Measurements from ENCODE around the gene ENOX1. TPM values are rescaled to one million over a fixed set of nuclear protein-coding genes. Genes with fewer than 3 reads are reported as not detected.
"Not testable (repeated sequence)": the region's sequence is repeated elsewhere in the genome, so short reads cannot be mapped to it uniquely, and the experiment has no call there.

The ENOX1 gene
- total RNA-seq, 1 donor from 2014 or later: 45.2 TPM

GRCh38 chr13:43376596-43376995 is 410.2 kb downstream of the ENOX1 start:
- DNase-seq: no peak

- DNase-seq: no peak
These were observed 410.8 kb downstream of the ENOX1 start for GRCh38 chr13:43375797-43376465.

- no peak for DNase-seq
These were observed 412.2 kb downstream of the ENOX1 start for GRCh38 chr13:43374621-43375020.

GRCh38 chr13:43373400-43373799 is 413.4 kb downstream of the ENOX1 start:
- no peak for DNase-seq

GRCh38 chr13:43370842-43371241 is 415.9 kb downstream of the ENOX1 start:
- no peak for DNase-seq

GRCh38 chr13:43369319-43369718 is 417.5 kb downstream of the ENOX1 start:
- no peak for DNase-seq

- DNase-seq: no peak
These were observed 418.8 kb downstream of the ENOX1 start for GRCh38 chr13:43368003-43368402.

- DNase-seq: no peak
These were observed 421.8 kb downstream of the ENOX1 start for GRCh38 chr13:43365039-43365344.

GRCh38 chr13:43364210-43365038 is 422.3 kb downstream of the ENOX1 start:
- DNase-seq: no peak

GRCh38 chr13:43363156-43363953 is 423.4 kb downstream of the ENOX1 start:
- no peak for DNase-seq

- no peak for DNase-seq
These were observed 424.2 kb downstream of the ENOX1 start for GRCh38 chr13:43362556-43362955.

- no peak for DNase-seq
These were observed 425.7 kb downstream of the ENOX1 start for GRCh38 chr13:43360892-43361610.

- DNase-seq: no peak
These were observed 426.6 kb downstream of the ENOX1 start for GRCh38 chr13:43360171-43360570.

- DNase-seq: no peak
These were observed 427.2 kb downstream of the ENOX1 start for GRCh38 chr13:43359536-43359935.

- no peak for DNase-seq
These were observed 429.2 kb downstream of the ENOX1 start for GRCh38 chr13:43357564-43357963.

GRCh38 chr13:43356567-43356966 is 430.2 kb downstream of the ENOX1 start:
- no peak for DNase-seq

GRCh38 chr13:43355774-43356173 is 431.0 kb downstream of the ENOX1 start:
- no peak for DNase-seq

- no peak for DNase-seq
These were observed 432.4 kb downstream of the ENOX1 start for GRCh38 chr13:43354153-43354945.

GRCh38 chr13:43353631-43354030 is 433.1 kb downstream of the ENOX1 start:
- no peak for DNase-seq

- not testable (repeated sequence) for DNase-seq
These were observed 435.2 kb downstream of the ENOX1 start for GRCh38 chr13:43351612-43352011.

GRCh38 chr13:43348397-43348796 is 438.4 kb downstream of the ENOX1 start:
- DNase-seq: no peak

GRCh38 chr13:43347877-43348276 is 438.9 kb downstream of the ENOX1 start:
- DNase-seq: no peak

Measured in occipital lobe (tissue), 2 donors.